ENCODE results near the gene CNRIP1. TPM values are rescaled to one million over a fixed set of nuclear protein-coding genes. Genes with fewer than 3 reads are reported as not detected.

Gene CNRIP1
- total RNA-seq, 1 donor from 2014 or later: 4.4 TPM

- no peak for FAIRE-seq
- Histone ChIP-seq H2AFZ (ENCODE audit: low read depth, low read length) (no peak overlapping the region), H3K4me3 (ENCODE audit: insufficient read depth, low read depth, low read length) (no peak overlapping the region), H3K9ac (ENCODE audit: low read length) (no peak overlapping the region), H3K9me3 (ENCODE audit: insufficient read depth, low read depth, low read length) (no peaks in the 10 kb centered on the region), H3K4me2 (ENCODE audit: low read length) (peak overlapping the region; percentile 43), H4K20me1 (ENCODE audit: insufficient read depth, low read length) (peaks cover 78% of the 10 kb centered on the region), H3K79me2 (ENCODE audit: insufficient read depth, low read length) (peaks cover 88% of the 10 kb centered on the region), H3K27ac (ENCODE audit: low read depth, low read length) (no peak overlapping the region), H3K27me3 (ENCODE audit: insufficient read depth, low read length) (no peaks in the 10 kb centered on the region), H3K36me3 (ENCODE audit: insufficient read depth, low read length) (no peaks in the 10 kb centered on the region), H3K4me1 (ENCODE audit: insufficient read depth, low read length) (peaks cover 7% of the 10 kb centered on the region)
- Mint-ChIP-seq H3K27ac (ENCODE audit: unreplicated experiment) (no peak overlapping the region), H3K36me3 (ENCODE audit: low read depth, unreplicated experiment) (no peaks in the 10 kb centered on the region), H3K27me3 (ENCODE audit: low read depth, unreplicated experiment) (no peaks in the 10 kb centered on the region), H3K4me3 (ENCODE audit: unreplicated experiment) (no peak overlapping the region), H3K9me3 (ENCODE audit: unreplicated experiment) (no peaks in the 10 kb centered on the region), H3K4me1 (ENCODE audit: low read depth, unreplicated experiment) (peaks cover 3% of the 10 kb centered on the region)
- TF ChIP-seq EZH2 (IDR thresholded peaks at IDR 0.05; ENCODE audit: insufficient read depth, low read length) (no peak), CTCF (IDR thresholded peaks at IDR 0.05; ENCODE audit: insufficient read depth, low read depth, low read length) (no peak)
- no peak for DNase-seq (ENCODE audit: low read depth)
Measured at GRCh38 chr2:68248806-68249205, 70.9 kb downstream of the CNRIP1 start.

- Mint-ChIP-seq H3K9me3 (ENCODE audit: unreplicated experiment) (no peaks in the 10 kb centered on the region), H3K4me3 (ENCODE audit: unreplicated experiment) (no peak overlapping the region), H3K27me3 (ENCODE audit: low read depth, unreplicated experiment) (no peaks in the 10 kb centered on the region), H3K27ac (ENCODE audit: unreplicated experiment) (no peak overlapping the region), H3K36me3 (ENCODE audit: low read depth, unreplicated experiment) (no peaks in the 10 kb centered on the region), H3K4me1 (ENCODE audit: low read depth, unreplicated experiment) (peaks cover 3% of the 10 kb centered on the region)
- Histone ChIP-seq H3K4me3 (ENCODE audit: insufficient read depth, low read depth, low read length) (no peak overlapping the region), H3K4me1 (ENCODE audit: insufficient read depth, low read length) (peaks cover 7% of the 10 kb centered on the region), H3K9ac (ENCODE audit: low read length) (no peak overlapping the region), H3K27ac (ENCODE audit: low read depth, low read length) (no peak overlapping the region), H2AFZ (ENCODE audit: low read depth, low read length) (no peak overlapping the region), H3K79me2 (ENCODE audit: insufficient read depth, low read length) (peaks cover 89% of the 10 kb centered on the region), H3K36me3 (ENCODE audit: insufficient read depth, low read length) (no peaks in the 10 kb centered on the region), H3K27me3 (ENCODE audit: insufficient read depth, low read length) (no peaks in the 10 kb centered on the region), H3K9me3 (ENCODE audit: insufficient read depth, low read depth, low read length) (no peaks in the 10 kb centered on the region), H4K20me1 (ENCODE audit: insufficient read depth, low read length) (peaks cover 82% of the 10 kb centered on the region), H3K4me2 (ENCODE audit: low read length) (peak overlapping the region; percentile 43)
- no peak for FAIRE-seq
- DNase-seq (ENCODE audit: low read depth): no peak
- TF ChIP-seq EZH2 (IDR thresholded peaks at IDR 0.05; ENCODE audit: insufficient read depth, low read length) (no peak), CTCF (IDR thresholded peaks at IDR 0.05; ENCODE audit: insufficient read depth, low read depth, low read length) (no peak)
Measured at GRCh38 chr2:68248361-68248760, 71.4 kb downstream of the CNRIP1 start.

- peaks cover 100% of the 10 kb centered on the region for H3K79me2 ChIP-seq (ENCODE audit: insufficient read depth, low read length)
- no peak overlapping the region for H3K4me3 ChIP-seq (ENCODE audit: insufficient read depth, low read depth, low read length)
- H3K4me2 ChIP-seq (ENCODE audit: low read length): no peak overlapping the region
- Mint-ChIP-seq H3K9me3 (ENCODE audit: unreplicated experiment) (no peaks in the 10 kb centered on the region), H3K27ac (ENCODE audit: unreplicated experiment) (no peak overlapping the region), H3K4me1 (ENCODE audit: low read depth, unreplicated experiment) (peaks cover 3% of the 10 kb centered on the region), H3K36me3 (ENCODE audit: low read depth, unreplicated experiment) (no peaks in the 10 kb centered on the region), H3K4me3 (ENCODE audit: unreplicated experiment) (no peak overlapping the region), H3K27me3 (ENCODE audit: low read depth, unreplicated experiment) (no peaks in the 10 kb centered on the region)
- H3K27ac ChIP-seq (ENCODE audit: low read depth, low read length): no peak overlapping the region
- H4K20me1 ChIP-seq (ENCODE audit: insufficient read depth, low read length): peaks cover 100% of the 10 kb centered on the region
- no peak for DNase-seq (ENCODE audit: low read depth)
- TF ChIP-seq CTCF (IDR thresholded peaks at IDR 0.05; ENCODE audit: insufficient read depth, low read depth, low read length): no peak
- no peak for TF ChIP-seq EZH2 (IDR thresholded peaks at IDR 0.05; ENCODE audit: insufficient read depth, low read length)
- no peaks in the 10 kb centered on the region for H3K9me3 ChIP-seq (ENCODE audit: insufficient read depth, low read depth, low read length)
- FAIRE-seq: no peak
- H2AFZ ChIP-seq (ENCODE audit: low read depth, low read length): no peak overlapping the region
- H3K9ac ChIP-seq (ENCODE audit: low read length): no peak overlapping the region
- H3K27me3 ChIP-seq (ENCODE audit: insufficient read depth, low read length): no peaks in the 10 kb centered on the region
- H3K4me1 ChIP-seq (ENCODE audit: insufficient read depth, low read length): peaks cover 7% of the 10 kb centered on the region
- no peaks in the 10 kb centered on the region for H3K36me3 ChIP-seq (ENCODE audit: insufficient read depth, low read length)
Measured at GRCh38 chr2:68246396-68246795, 73.4 kb downstream of the CNRIP1 start.
